Heart right ventricle (tissue), 16 donors: Measurements from ENCODE around the gene GGTA1. TPM values are rescaled to one million over a fixed set of nuclear protein-coding genes. Genes with fewer than 3 reads are reported as not detected.

Source experiments
- ATAC-seq, 8 donors: fragments of 200-7000 bp; cut with Tn5 transposase; one replicate each; pipeline ENCODE4 v1.9.1; 2020; ENCODE audit warnings: mild to moderate bottlenecking in 8 of 8, moderate library complexity in 8 of 8, moderate number of reproducible peaks in 1 of 8
- DNase-seq, 2 donors: peaks; one replicate each; pipeline ENCODE4 v3.0.0-alpha.2; 2020
- H3K27ac ChIP-seq, 10 donors: fragments of 200-600 bp; sonication (generic) in 2 of 10; one replicate each; pipeline versions ENCODE4 v1.5.0 to v1.8.0; 2020 to 2022; ENCODE audit warnings: mild to moderate bottlenecking in 3 of 10
- H3K27me3 ChIP-seq, 7 donors: fragments of 200-600 bp; one replicate each; pipeline ENCODE4 v1.8.0; 2021 to 2022; ENCODE audit warnings: mild to moderate bottlenecking in 2 of 7
- H3K36me3 ChIP-seq, 9 donors: fragments of 200-600 bp; sonication (generic) in 1 of 9; one replicate each; pipeline versions ENCODE4 v1.5.0 to v1.8.0; 2020 to 2022; ENCODE audit warnings: mild to moderate bottlenecking in 2 of 9
- H3K4me1 ChIP-seq, 9 donors: fragments of 200-600 bp; sonication (generic) in 1 of 9; one replicate each; pipeline versions ENCODE4 v1.5.0 to v1.8.0; 2020 to 2022; ENCODE audit warnings: mild to moderate bottlenecking in 4 of 9
- H3K4me3 ChIP-seq, 10 donors: fragments of 200-600 bp; sonication (generic) in 2 of 10; one replicate each; pipeline versions ENCODE4 v1.5.0 to v1.8.0; 2020 to 2022; ENCODE audit warnings: mild to moderate bottlenecking in 7 of 10, moderate library complexity in 2 of 10
- H3K9me3 ChIP-seq, 11 donors: fragments of 200-600 bp in 10 of 11; sonication (generic) in 2 of 11; one replicate each; pipeline versions ENCODE4 v1.5.0 to v1.8.0; 2013 to 2022; ENCODE audit warnings: mild to moderate bottlenecking in 2 of 11, control low read depth in 1 of 11, moderate library complexity in 1 of 11
- CTCF ChIP-seq, 9 donors: fragments of 200-600 bp; sonication (generic) in 2 of 9; IDR thresholded peaks; one replicate each; pipeline versions ENCODE4 v1.5.0 to v1.8.0; 2021 to 2022; ENCODE audit warnings: antibody characterized with exemption in 9 of 9, mild to moderate bottlenecking in 5 of 9, moderate library complexity in 1 of 9
- WGBS, 2 donors: extraction: QIAGEN DNeasy Blood & Tissue Kit; methylation state at CpG; one replicate each; pipeline ENCODE4 v1.1.7; 2013; ENCODE audit warnings: inconsistent platforms in 1 of 2; 5-methylcytosine and 5-hydroxymethylcytosine counted together
- intact Hi-C, 10 donors: fragments of 100-400 bp; cut with DNase I; formaldehyde crosslinking; loops; one replicate each; pipeline versions ENCODE4 v1.11.1 to v1.14.2; 2022
- polyA plus RNA-seq, 2 donors: library from polyadenylated mRNA; stranded (reverse); fragments of 200-250 nt; gene quantifications; one replicate each; pipeline ENCODE4 v1.2.3, GENCODE V29; 2013
- total RNA-seq, 10 donors: library from RNA; stranded (reverse); fragmentation: NEBNext Ultra II Directional in 3 of 10; extraction: Animal tissue kit (Norgen Biotek cat#: 25700) in 3 of 10; gene quantifications; one replicate each; pipeline versions ENCODE4 v1.2.1 to v1.2.4, GENCODE V29; 2021 to 2023
- donor health status: Arrhythmogenic right ventricular cardiomyopathy.
- donor health status: ischemic (EF 13 %, LVEDD 7.1; RV severe dilation, severe dysfunction).
- donor health status: healthy with polysubstance abuse.
- donor health status: DM: no; HTN: yes; CAD: no.
- donor health status: DM: no; HTN: no; CAD: no.
- donor health status: ischemic (EF 25% LVEDD 6.9; RV normal size, moderate dysfunction).
- donor health status: ischemic (EF 25% LVEDD 5.7; RV mildly dilated, moderate dysfunction).
- donor health status: healthy.
- donor health status: DM: yes; HTN: yes; CAD: no.
- donor health status: Ischemic cardiomyopathy.
- donor health status: ischemic (EF 35%, LVEDD 5.7; RV mildly dilated, moderate dysfunction).
- donor health status: nonischemic (EF 11% LVEDD 7.7; RV severe dilation, severe dysfunction).
- donor health status: DM: yes; HTN: yes; CAD: no.
- donor health status: PGD.
- donor health status: ischemic (EF 29% LVEDD 5.4; RV normal size, mild dysfunction).
- donor health status: nonischemic (EF 23%, LVEDD 6.1; RV moderate dilation, normal function).

Gene GGTA1
- total and polyA plus RNA-seq, 12 donors = 3.0 to 42.1 (median 13.9) TPM

DNA sequence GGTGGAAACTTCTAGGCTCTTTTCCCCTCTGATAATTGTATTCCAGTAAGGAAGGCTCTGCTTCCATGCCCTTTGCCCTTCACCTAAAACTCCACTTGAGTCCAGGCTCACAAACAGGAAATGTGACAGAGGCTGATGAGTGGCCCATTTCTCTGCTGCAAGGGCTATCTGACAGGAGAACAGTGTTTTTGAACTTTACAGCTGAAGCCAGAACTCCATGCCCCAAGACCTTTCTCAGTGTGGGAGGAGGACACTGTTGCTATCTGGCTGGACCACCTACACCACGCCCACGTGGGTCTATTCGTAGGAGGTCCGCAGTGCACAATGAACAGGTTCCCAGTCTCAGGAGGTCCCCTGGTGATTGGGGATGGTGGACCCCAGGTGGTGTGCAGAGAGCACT is 13.6 kb downstream of the GGTA1 start:
- no peak overlapping the region for H3K4me3 ChIP-seq
- WGBS, 2 donors = 65 to 76% methylated on average over 4 of the region's 4 CpGs
- no peak for TF ChIP-seq CTCF (IDR thresholded peaks at IDR 0.05)
- intact Hi-C loops = no loop called here
- H3K4me1 ChIP-seq = peaks cover 8 to 66% (median 39%) of the 10 kb centered on the region in 9 donors
- no peaks in the 10 kb centered on the region for H3K27me3 ChIP-seq
- peak overlapping the region in 8 of 10 donors; percentile 2 to 90 (median 70) for H3K27ac ChIP-seq
- no peaks in the 10 kb centered on the region for H3K36me3 ChIP-seq
- ATAC-seq (peak in 7 of 8 donors; percentile 8 to 41 (median 11)), DNase-seq (no peak)
- no peaks in the 10 kb centered on the region for H3K9me3 ChIP-seq

GRCh38 chr9:121485623-121486022 is 14.0 kb downstream of the GGTA1 start:
- WGBS, 2 donors = 84 to 87% methylated on average over 4 of the region's 4 CpGs
- ATAC-seq (peak; percentile 32 to 76 (median 64)), DNase-seq (no peak)
- TF ChIP-seq CTCF (IDR thresholded peaks at IDR 0.05) = no peak
- intact Hi-C loops = no loop called here
- H3K4me3 ChIP-seq = no peak overlapping the region
- no peaks in the 10 kb centered on the region for H3K36me3 ChIP-seq
- no peaks in the 10 kb centered on the region for H3K27me3 ChIP-seq
- peak overlapping the region in 9 of 10 donors; percentile 50 to 90 (median 71) for H3K27ac ChIP-seq
- H3K4me1 ChIP-seq = peaks cover 8 to 66% (median 42%) of the 10 kb centered on the region in 9 donors
- no peaks in the 10 kb centered on the region for H3K9me3 ChIP-seq

GRCh38 chr9:121484651-121485446 is 14.8 kb downstream of the GGTA1 start:
- ATAC-seq (peak; percentile 19 to 58 (median 37)), DNase-seq (no peak)
- 43 to 52% methylated on average over 11 of the region's 11 CpGs for WGBS, 2 donors
- intact Hi-C loops = no loop called here
- TF ChIP-seq CTCF (IDR thresholded peaks at IDR 0.05) = no peak
- H3K27me3 ChIP-seq = no peaks in the 10 kb centered on the region
- no peaks in the 10 kb centered on the region for H3K9me3 ChIP-seq
- H3K4me1 ChIP-seq = peaks cover 15 to 65% (median 49%) of the 10 kb centered on the region in 9 donors
- no peaks in the 10 kb centered on the region for H3K36me3 ChIP-seq
- no peak overlapping the region for H3K4me3 ChIP-seq
- peak overlapping the region; percentile 50 to 90 (median 71) for H3K27ac ChIP-seq

DNA sequence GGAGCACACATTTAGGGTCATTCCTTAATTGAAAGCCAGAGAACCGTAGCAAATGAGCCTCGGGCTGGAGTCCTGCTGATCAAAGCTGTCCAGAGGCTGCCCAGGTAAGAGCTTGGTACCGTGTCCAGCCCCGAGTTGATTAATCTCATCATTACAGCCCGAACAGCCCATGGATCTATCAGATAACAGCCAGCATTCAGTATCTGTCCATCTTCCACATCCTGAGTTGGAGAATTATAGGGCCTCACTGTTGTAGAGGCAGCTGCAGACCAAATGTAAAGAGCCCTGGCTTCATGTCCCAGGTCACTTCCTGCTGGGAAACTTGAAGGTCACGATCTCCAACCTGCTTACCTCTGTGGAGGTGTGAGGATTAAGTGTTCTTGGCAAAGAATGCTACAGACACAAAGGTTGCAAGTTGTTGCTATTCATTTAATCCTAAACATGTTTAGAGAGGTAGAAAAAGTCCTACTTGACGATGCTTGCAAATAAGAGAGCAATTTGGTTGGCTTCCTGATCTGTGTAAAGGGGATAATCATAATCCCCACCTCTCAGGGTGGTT is 16.1 kb downstream of the GGTA1 start:
- ATAC-seq (no peak), DNase-seq (no peak)
- H3K36me3 ChIP-seq = no peaks in the 10 kb centered on the region
- peaks cover 28 to 76% (median 62%) of the 10 kb centered on the region in 9 donors for H3K4me1 ChIP-seq
- 79 to 90% methylated on average over 7 of the region's 7 CpGs for WGBS, 2 donors
- no peak for TF ChIP-seq CTCF (IDR thresholded peaks at IDR 0.05)
- no peaks in the 10 kb centered on the region for H3K27me3 ChIP-seq
- H3K27ac ChIP-seq = peak overlapping the region in 4 of 10 donors; percentile 16 to 71 (median 60)
- intact Hi-C loops = no loop called here
- H3K4me3 ChIP-seq = no peak overlapping the region
- H3K9me3 ChIP-seq = no peaks in the 10 kb centered on the region
